DOHH2 (cell line): ENCODE data around the gene HNRNPM.
"Not testable (repeated sequence)": the region's sequence is repeated elsewhere in the genome, so short reads cannot be mapped to it uniquely, and the experiment has no call there.

ENCODE experiments used
- H3F3A ChIP-seq: fragments of 200-600 bp; sonication (generic), shearing (Covaris generic); 2 replicates; pipeline ENCODE4 v1.6.0; 2016; ENCODE audit warnings: antibody characterized with exemption, mild to moderate bottlenecking; ENCODE audit not compliant: control insufficient read depth, insufficient read depth
- H3K27ac ChIP-seq: fragments of 200-600 bp; sonication (generic); 2 replicates; pipeline ENCODE4 v1.5.1; 2014; ENCODE audit warnings: low read depth, mild to moderate bottlenecking, low read length, moderate library complexity
- H3K27me3 ChIP-seq: fragments of 200-600 bp; sonication (generic); 2 replicates; pipeline ENCODE4 v1.6.1; 2014; ENCODE audit warnings: mild to moderate bottlenecking, low read length, mixed read lengths; ENCODE audit not compliant: control insufficient read depth
- H3K36me3 ChIP-seq: fragments of 200-600 bp; sonication (generic); 2 replicates; pipeline ENCODE4 v1.6.1; 2014; ENCODE audit warnings: mild to moderate bottlenecking, low read length, moderate library complexity, mixed read lengths; ENCODE audit not compliant: control insufficient read depth
- H3K4me1 ChIP-seq: fragments of 200-600 bp; sonication (generic); 2 replicates; pipeline ENCODE4 v1.6.1; 2014; ENCODE audit warnings: mild to moderate bottlenecking, low read length, mixed read lengths; ENCODE audit not compliant: control insufficient read depth
- H3K4me2 ChIP-seq: fragments of 200-600 bp; sonication (generic); 2 replicates; pipeline ENCODE4 v1.6.0; 2014; ENCODE audit warnings: mild to moderate bottlenecking, low read length, moderate library complexity
- H3K4me3 ChIP-seq: fragments of 200-600 bp; sonication (generic); 2 replicates; pipeline ENCODE4 v1.5.1; 2014; ENCODE audit warnings: mild to moderate bottlenecking, low read length, mixed read lengths
- H3K79me2 ChIP-seq: fragments of 200-600 bp; sonication (generic); 2 replicates; pipeline ENCODE4 v1.6.1; 2014; ENCODE audit warnings: mild to moderate bottlenecking, low read length, mixed read lengths; ENCODE audit not compliant: control insufficient read depth
- H3K9me2 ChIP-seq: fragments of 200-600 bp; sonication (generic); replicated peaks from 2 replicates; pipeline ENCODE4 v1.6.1; 2014; ENCODE audit warnings: mild to moderate bottlenecking, low read length, mixed read lengths; ENCODE audit not compliant: control insufficient read depth
- H3K9me3 ChIP-seq: fragments of 200-600 bp; sonication (generic); 2 replicates; pipeline ENCODE4 v1.6.1; 2014; ENCODE audit warnings: antibody characterized with exemption, low read length, mixed read lengths; ENCODE audit not compliant: control insufficient read depth, insufficient read depth
- H4K20me1 ChIP-seq: fragments of 200-600 bp; sonication (generic); 2 replicates; pipeline ENCODE4 v1.6.0; 2014; ENCODE audit warnings: low read depth, mild to moderate bottlenecking, antibody characterized with exemption, low read length, moderate library complexity; ENCODE audit not compliant: control insufficient read depth, insufficient read depth
- CTCF ChIP-seq: fragments of 200-600 bp; sonication (generic); IDR thresholded peaks from one replicate; pipeline ENCODE4 v1.5.1; 2014; ENCODE audit warnings: antibody characterized with exemption, mild to moderate bottlenecking, low read depth, low read length; ENCODE audit not compliant: poor library complexity, severe bottlenecking
- EZH2phosphoT487 ChIP-seq: fragments of 200-600 bp; sonication (generic); IDR thresholded peaks from 2 replicates; pipeline ENCODE4 v1.6.1; 2017; ENCODE audit warnings: borderline replicate concordance, mild to moderate bottlenecking, antibody characterized with exemption, low read length, moderate library complexity, mixed read lengths

Gene HNRNPM

DNA sequence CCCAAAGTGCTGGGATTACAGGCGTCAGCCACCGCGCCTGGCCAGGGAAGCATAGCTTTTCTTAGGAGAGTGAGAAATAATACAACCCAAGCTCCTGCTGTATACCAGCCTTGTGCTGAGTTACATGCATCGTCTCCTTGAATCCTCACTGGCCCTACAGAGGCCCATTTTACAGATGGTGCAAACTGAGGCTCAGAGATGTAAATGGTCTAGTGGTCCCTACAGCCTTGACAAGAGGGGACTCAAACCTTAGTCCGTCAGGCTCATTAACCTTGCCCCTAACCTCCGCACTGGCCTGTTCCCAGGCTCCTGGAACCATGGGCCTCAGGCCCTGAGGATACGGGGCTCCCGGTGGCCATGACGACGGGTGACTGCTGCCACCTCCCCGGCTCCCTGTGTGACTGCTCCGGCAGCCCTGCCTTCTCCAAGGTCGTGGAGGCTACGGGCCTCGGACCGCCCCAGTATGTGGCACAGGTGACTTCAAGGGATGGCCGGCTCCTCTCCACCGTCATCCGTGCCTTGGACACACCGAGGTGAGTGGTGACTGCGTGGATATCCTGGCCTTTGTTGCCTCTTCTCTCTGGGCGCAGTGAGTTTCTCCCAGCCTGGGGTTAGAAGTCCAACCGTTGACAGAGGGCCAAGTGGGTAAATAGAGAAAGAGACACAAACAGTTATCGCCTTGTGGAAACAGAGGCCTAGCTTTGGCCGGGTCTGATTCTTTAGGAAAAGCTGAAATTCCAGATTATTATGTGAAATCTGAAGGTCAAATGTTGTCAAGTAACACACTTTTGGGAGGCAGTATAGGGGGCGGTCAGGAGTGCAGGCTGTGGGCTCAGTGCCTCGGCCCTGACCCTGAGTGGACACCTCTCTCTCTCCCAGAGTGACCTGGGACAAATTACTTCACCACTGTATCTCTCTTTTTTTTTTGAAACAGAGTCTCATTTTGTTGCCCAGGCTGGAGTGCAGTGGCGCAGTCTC lies 23.0 kb upstream of the HNRNPM start:
- Histone ChIP-seq H3F3A (no peaks in the 10 kb centered on the region), H3K4me3 (no peak overlapping the region), H3K9me2 (no peaks in the 10 kb centered on the region), H3K4me1 (no peaks in the 10 kb centered on the region), H3K9me3 (no peaks in the 10 kb centered on the region), H3K36me3 (no peaks in the 10 kb centered on the region), H3K27me3 (no peaks in the 10 kb centered on the region), H3K79me2 (no peaks in the 10 kb centered on the region), H3K27ac (no peak overlapping the region), H4K20me1 (no peaks in the 10 kb centered on the region), H3K4me2 (no peak overlapping the region)
- TF ChIP-seq EZH2phosphoT487 (no peak), CTCF (no peak)

DNA sequence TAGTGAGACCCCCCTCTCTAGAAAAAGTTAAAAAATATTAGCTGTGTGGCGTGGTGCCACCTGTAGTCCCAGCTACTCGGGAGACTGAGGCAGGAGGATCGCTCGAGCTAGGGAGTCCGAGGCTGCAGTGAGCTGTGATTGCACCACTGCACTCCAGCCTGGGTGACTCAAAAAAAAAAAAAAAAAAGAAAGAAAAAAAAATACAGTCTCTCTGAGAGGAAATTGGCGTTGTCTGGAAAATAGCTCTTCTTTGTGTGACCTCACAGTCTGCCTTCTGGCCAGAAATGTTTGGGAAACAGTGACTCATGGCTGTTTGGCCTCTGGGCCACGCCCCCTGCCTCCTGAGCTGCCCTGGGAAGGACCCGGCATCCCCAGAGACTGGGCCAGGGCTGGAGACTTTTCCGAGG lies 21.0 kb upstream of the HNRNPM start:
- Histone ChIP-seq H3K9me2 (no peaks in the 10 kb centered on the region), H3K9me3 (no peaks in the 10 kb centered on the region), H3K36me3 (no peaks in the 10 kb centered on the region), H4K20me1 (no peaks in the 10 kb centered on the region), H3F3A (no peaks in the 10 kb centered on the region), H3K4me2 (no peak overlapping the region), H3K27me3 (no peaks in the 10 kb centered on the region), H3K4me1 (no peaks in the 10 kb centered on the region), H3K27ac (no peak overlapping the region), H3K4me3 (no peak overlapping the region), H3K79me2 (no peaks in the 10 kb centered on the region)
- TF ChIP-seq EZH2phosphoT487, result no peak
- no peak for TF ChIP-seq CTCF

DNA sequence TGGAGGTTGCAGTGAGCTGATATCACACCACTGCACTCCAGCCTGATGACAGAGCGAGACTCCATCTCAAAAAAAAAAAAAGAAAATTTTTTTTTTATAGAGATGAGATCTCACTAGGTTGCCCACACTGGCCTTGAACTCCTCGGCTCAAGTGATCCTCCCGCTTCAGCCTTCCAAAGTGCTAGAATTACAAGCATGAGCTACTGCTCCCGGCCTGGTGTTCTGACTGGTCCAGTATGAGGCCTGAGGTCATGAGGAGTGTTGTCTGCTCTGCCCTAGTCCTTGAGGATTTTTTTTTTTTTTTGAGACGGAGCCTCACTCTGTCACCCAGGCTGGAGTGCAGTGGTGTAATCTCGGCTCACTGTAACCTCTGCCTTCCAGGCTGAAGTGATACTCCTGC lies 19.4 kb upstream of the HNRNPM start:
- not testable (repeated sequence) for H3K27me3 ChIP-seq, H3K4me3 ChIP-seq, H4K20me1 ChIP-seq, H3F3A ChIP-seq, H3K9me3 ChIP-seq, H3K4me1 ChIP-seq, H3K79me2 ChIP-seq, H3K9me2 ChIP-seq, H3K27ac ChIP-seq, H3K36me3 ChIP-seq, H3K4me2 ChIP-seq

GRCh38 chr19:8426283-8426682 lies 18.5 kb upstream of the HNRNPM start:
- Histone ChIP-seq H3K9me3 (no peaks in the 10 kb centered on the region), H4K20me1 (no peaks in the 10 kb centered on the region), H3K4me2 (no peak overlapping the region), H3K79me2 (no peaks in the 10 kb centered on the region), H3K4me3 (no peak overlapping the region), H3F3A (no peaks in the 10 kb centered on the region), H3K36me3 (no peaks in the 10 kb centered on the region), H3K27me3 (no peaks in the 10 kb centered on the region), H3K4me1 (no peaks in the 10 kb centered on the region), H3K9me2 (no peaks in the 10 kb centered on the region), H3K27ac (no peak overlapping the region)
- TF ChIP-seq EZH2phosphoT487, result no peak
